GM06990 (cell line): ENCODE results near the gene ST6GALNAC3.

ENCODE experiments used
- DNase-seq: peaks from one replicate; pipeline ENCODE4 v3.0.0-alpha.2; 2011; ENCODE audit not compliant: insufficient read length; ENCODE audit errors: extremely low read depth
- H3K27me3 ChIP-seq: replicated peaks from 2 replicates; pipeline ENCODE4 v1.6.0; 2011; ENCODE audit warnings: low read length; ENCODE audit not compliant: control insufficient read depth, insufficient read depth
- H3K36me3 ChIP-seq: 2 replicates; pipeline ENCODE4 v1.5.1; 2011; ENCODE audit warnings: low read length; ENCODE audit not compliant: control insufficient read depth, insufficient read depth
- H3K4me3 ChIP-seq: replicated peaks from 2 replicates; pipeline ENCODE4 v1.5.1; 2011; ENCODE audit warnings: low read depth, mild to moderate bottlenecking, control low read depth, low read length
- TF ChIP-seq, protein P1 (sequence below): IDR thresholded peaks from 2 replicates; pipeline ENCODE4 v1.5.1; 2011; ENCODE audit warnings: low read length, control low read depth, mild to moderate bottlenecking, inconsistent platforms; ENCODE audit not compliant: insufficient read depth, poor library complexity, severe bottlenecking

ST6GALNAC3 gene

DNA sequence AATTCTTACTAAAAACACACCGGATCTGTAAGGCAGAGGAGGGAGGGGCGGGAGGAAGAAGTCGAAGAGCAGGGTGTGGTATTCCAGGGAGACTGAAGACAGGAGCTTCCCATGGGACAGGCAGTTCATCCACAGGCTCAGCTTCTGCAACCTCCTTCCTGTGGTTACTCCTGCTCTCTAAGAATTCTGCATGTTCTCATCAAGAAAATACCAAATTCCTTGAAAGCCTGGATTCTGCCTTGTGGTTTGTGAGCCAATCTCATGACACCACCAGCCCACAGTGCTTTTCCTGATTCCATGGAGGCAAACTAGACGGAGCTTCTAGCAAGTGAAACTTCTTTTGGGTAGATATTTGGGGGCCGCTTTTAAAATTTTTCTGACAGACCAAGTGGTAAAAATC, 1.1 kb upstream of the ST6GALNAC3 start:
- Histone ChIP-seq H3K4me3 (no peak overlapping the region), H3K36me3 (no peaks in the 10 kb centered on the region), H3K27me3 (no peaks in the 10 kb centered on the region)
- TF ChIP-seq, protein P1, sequence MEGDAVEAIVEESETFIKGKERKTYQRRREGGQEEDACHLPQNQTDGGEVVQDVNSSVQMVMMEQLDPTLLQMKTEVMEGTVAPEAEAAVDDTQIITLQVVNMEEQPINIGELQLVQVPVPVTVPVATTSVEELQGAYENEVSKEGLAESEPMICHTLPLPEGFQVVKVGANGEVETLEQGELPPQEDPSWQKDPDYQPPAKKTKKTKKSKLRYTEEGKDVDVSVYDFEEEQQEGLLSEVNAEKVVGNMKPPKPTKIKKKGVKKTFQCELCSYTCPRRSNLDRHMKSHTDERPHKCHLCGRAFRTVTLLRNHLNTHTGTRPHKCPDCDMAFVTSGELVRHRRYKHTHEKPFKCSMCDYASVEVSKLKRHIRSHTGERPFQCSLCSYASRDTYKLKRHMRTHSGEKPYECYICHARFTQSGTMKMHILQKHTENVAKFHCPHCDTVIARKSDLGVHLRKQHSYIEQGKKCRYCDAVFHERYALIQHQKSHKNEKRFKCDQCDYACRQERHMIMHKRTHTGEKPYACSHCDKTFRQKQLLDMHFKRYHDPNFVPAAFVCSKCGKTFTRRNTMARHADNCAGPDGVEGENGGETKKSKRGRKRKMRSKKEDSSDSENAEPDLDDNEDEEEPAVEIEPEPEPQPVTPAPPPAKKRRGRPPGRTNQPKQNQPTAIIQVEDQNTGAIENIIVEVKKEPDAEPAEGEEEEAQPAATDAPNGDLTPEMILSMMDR: no peak
- DNase-seq: no peak

DNA sequence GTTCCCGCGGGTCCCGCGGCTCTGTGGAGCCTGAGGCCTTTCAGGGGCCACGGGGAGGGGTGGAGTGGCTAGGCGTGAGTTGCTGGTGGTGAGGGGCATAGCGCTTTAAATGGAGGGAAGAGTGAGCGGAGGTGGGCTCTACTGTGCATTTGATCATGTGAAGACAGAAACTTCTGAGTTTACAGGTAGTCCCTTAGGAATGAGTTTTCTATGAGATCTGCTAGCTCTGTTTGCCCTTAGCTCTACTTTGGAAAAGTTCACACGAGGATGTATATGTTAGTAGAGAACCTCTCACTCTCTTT, 593 bp downstream of the ST6GALNAC3 start:
- H3K4me3 ChIP-seq: peak overlapping the region; percentile 60; the same call in 1 of the 2 replicates
- H3K36me3 ChIP-seq: no peaks in the 10 kb centered on the region
- no peak for DNase-seq
- TF ChIP-seq, protein P1: no peak
- no peaks in the 10 kb centered on the region for H3K27me3 ChIP-seq

DNA sequence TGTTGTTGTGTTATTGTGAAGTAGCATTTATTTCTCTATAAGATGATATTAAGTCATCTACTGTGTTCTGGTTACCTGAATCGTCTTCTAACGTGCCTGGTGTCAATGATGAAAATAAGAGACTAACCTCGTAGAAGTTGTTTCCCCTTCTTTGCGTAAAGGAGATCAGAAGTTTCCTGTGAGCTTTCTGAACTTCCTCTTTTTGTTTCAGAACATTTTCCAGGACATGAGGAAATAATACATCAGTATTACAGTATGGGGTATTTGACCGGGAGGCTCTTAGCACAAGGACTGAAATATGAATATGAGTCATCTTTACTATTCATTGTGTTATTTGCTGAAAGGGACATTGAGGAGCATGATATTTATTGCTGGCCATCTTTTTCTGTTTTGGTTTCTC, 1.3 kb downstream of the ST6GALNAC3 start:
- Histone ChIP-seq H3K27me3 (no peaks in the 10 kb centered on the region), H3K4me3 (no peak overlapping the region), H3K36me3 (no peaks in the 10 kb centered on the region)
- TF ChIP-seq, protein P1: no peak
- peak; percentile 48 for DNase-seq

DNA sequence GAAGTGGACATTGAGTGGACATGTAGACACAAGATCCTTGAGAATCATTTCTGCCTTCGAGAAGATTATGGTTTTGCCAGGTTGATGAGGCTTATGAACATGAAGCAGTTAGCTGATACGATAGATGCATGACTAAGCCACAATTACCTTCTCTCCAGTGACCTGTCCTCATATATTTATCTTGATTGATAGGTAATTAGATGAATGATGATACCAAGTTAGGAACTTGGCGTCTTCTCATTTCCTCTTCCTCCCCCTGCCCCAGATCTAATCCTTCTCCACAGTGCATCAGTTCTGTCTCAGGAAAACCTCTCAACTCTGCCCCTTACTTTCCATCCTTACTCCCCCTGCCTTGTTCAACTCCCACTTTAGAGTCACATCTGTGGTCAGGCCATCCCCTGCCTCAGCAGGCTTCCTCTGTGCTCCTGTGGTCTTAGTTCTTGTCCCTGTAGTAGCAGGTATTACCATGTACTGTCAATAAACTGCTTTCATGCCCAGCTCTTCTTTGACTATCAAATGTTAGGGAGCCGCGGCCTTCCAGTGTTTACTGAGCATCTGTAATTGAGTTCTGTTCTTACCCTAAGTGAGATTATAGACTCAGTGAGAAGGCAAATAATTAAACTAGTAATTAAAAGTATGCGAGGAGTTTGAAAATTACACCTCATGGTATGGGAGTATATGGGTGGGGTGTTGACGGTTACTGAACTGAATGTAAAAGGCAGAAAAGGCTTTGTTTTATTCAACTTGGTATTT, 5.1 kb downstream of the ST6GALNAC3 start:
- no peak overlapping the region for H3K4me3 ChIP-seq
- TF ChIP-seq, protein P1: no peak
- H3K27me3 ChIP-seq: no peaks in the 10 kb centered on the region
- no peaks in the 10 kb centered on the region for H3K36me3 ChIP-seq
- no peak for DNase-seq

DNA sequence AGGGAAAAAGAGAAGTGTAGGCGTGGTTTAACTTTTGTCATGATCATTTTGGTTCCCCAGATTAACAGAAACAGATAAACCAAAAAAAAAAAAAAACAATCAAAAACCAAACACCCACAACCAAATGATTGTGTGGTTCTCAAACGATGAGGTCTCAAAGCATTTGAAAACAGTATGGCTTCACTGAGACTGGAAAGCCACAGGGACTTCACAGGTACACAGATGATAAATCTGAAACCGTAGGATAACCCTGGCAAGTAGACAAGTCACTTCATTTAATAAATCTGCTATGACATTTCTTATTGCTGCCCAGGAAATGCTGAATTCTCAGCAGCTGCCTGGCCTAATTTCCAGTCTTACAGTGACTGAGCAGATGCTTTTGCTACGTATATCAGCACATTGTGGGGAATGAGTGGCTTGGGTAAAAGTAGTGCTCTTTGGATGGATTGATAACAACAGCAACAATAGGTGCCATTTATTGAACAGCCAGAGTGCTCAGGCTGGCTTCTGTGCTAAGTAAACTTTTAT, 6.1 kb downstream of the ST6GALNAC3 start:
- no peaks in the 10 kb centered on the region for H3K27me3 ChIP-seq
- H3K36me3 ChIP-seq: no peaks in the 10 kb centered on the region
- H3K4me3 ChIP-seq: no peak overlapping the region
- DNase-seq: no peak
- TF ChIP-seq, protein P1: no peak
